ENCODE data around the gene PIGL. TPM values are rescaled to one million over a fixed set of nuclear protein-coding genes. Genes with fewer than 3 reads are reported as not detected.
"Not testable (repeated sequence)": the region's sequence is repeated elsewhere in the genome, so short reads cannot be mapped to it uniquely, and the experiment has no call there.

Gene PIGL
- total RNA-seq, 1 donor = 23.3 TPM

DNA sequence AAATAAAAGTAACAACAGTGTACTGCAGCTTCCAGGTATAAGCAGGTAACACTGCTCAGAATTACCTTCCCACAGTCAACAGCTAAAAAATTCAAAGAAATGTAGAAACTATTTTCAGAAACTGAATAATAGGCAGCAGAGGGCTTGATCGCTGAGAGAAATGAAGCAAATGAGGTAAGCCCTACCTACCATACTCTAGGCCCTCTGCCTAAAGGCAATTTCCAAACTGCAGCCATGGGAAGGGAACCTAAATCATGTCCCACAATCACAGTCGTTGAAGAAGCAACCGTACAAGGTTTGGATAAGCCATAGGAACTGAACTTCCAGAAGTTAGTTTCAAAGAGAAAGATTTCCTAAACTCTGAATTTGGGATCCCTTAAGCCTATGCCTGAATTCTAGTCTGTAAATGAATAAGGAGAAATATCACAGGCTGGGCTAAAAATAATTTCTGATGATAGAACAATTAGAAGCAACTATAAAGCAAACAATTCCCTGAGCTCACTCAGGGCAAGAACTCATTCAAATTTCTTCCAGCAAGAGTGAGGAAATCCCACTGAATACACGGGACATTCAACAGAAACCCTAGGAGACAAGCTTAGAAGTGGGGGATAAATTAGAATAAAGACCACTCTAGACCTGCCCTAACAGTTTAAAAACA is 26.2 kb upstream of the PIGL start:
- no peak overlapping the region for H3K4me3 ChIP-seq (ENCODE audit: low read depth, low read length)
- DNase-seq (ENCODE audit: low read depth) = no peak
- no peak for TF ChIP-seq CTCF (IDR thresholded peaks at IDR 0.05; ENCODE audit: insufficient read depth, low read length)

DNA sequence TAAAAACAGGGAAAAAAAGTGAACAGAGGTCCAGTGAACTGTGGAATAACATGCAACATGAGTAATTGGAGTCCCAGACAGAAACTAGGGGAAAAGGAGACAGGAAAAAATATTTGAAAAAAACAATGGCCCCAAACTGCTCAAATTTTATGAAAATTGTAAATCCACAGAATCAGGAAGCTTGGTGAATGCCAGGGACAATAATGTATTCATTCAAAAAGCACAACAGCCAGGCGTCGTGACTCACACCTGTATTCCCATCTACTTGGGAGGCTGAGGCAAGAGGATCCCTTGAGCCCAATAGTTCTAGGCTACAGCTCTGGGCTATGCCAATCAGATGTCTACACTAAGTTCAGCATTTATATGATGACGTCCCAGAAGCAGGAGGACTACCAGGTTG is 25.4 kb upstream of the PIGL start:
- H3K4me3 ChIP-seq (ENCODE audit: low read depth, low read length) = no peak overlapping the region
- no peak for DNase-seq (ENCODE audit: low read depth)
- no peak for TF ChIP-seq CTCF (IDR thresholded peaks at IDR 0.05; ENCODE audit: insufficient read depth, low read length)

- H3K4me3 ChIP-seq (ENCODE audit: low read depth, low read length); DNase-seq (ENCODE audit: low read depth): not testable (repeated sequence)
Measured at GRCh38 chr17:16194307-16194835, 22.6 kb upstream of the PIGL start.

- DNase-seq (ENCODE audit: low read depth) = no peak
- no peak for TF ChIP-seq CTCF (IDR thresholded peaks at IDR 0.05; ENCODE audit: insufficient read depth, low read length)
Measured at GRCh38 chr17:16197276-16197675, 19.7 kb upstream of the PIGL start.

DNA sequence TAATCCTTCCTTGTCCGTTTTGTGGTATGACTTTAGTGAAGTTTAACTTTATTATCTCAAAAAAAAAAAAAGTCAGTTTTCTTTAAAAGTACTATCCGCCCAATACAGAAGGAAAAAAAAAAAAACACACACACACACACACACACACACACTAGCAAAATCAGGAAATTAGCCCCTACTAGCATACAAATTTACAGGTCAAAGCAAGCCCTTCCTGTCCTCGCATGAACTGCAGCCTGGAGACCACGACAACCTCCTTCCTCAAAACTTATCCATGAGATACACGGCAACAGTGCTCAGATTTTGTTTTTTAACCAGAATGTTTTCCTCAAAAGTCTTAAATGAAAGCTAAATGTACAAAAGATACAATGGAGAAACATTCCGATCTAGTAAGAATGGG is 17.9 kb upstream of the PIGL start:
- H3K4me3 ChIP-seq (ENCODE audit: low read depth, low read length) = no peak overlapping the region
- no peak for DNase-seq (ENCODE audit: low read depth)
- peak; percentile 11 for TF ChIP-seq CTCF (IDR thresholded peaks at IDR 0.05; ENCODE audit: insufficient read depth, low read length)

More at GRCh38 chr17:16197276-16197675, 19.7 kb upstream of the PIGL start:
- no peak overlapping the region for H3K4me3 ChIP-seq (ENCODE audit: low read depth, low read length)

DNA sequence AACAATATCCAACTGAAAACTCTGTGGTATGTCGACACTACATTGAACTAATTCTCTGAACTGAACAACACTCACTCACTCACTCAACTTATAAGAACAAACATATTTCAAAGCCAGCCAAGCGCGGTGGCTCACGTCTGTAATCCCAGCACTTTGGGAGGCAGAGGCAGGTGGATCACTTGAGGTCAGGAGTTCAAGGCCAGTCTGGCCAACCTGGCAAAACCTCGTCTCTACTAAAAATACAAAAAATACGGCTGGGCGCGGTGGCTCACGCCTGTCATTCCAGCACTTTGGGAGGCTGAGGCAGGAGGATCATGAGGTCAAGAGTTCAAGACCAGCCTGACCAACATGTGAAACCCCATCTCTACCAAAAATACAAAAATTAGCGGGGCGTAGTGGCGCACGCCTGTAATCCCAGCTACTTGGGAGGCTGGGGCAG is 15.3 kb upstream of the PIGL start:
- DNase-seq (ENCODE audit: low read depth); H3K4me3 ChIP-seq (ENCODE audit: low read depth, low read length): not testable (repeated sequence)

- not testable (repeated sequence) for H3K4me3 ChIP-seq (ENCODE audit: low read depth, low read length)
- peak; percentile 64 for DNase-seq (ENCODE audit: low read depth)
Measured at GRCh38 chr17:16202554-16203500, 14.2 kb upstream of the PIGL start.

DNA sequence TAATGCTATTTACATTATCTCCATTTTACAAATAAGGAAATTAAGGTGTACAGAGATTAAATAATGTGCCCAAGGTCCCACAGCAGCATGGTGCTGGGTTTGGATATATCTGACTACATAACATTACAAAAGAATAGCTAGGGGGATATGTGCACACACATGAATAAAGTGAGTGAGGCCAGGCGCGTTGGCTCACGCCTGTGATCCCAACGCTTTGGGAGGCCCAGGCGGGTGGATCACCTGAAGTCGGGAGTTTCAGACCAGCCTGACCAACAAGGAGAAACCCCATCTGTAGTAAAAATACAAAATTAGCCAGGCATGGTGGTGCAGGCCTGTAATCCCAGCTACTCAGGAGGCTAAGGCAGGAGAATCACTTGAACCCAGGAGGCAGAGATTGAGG is 12.2 kb upstream of the PIGL start:
- DNase-seq (ENCODE audit: low read depth); H3K4me3 ChIP-seq (ENCODE audit: low read depth, low read length): not testable (repeated sequence)

Measured in fibroblast of the aortic adventitia (primary cell).